Left colon (tissue), 2 donors: Measurements from ENCODE around the gene NAP1L5. TPM values are rescaled to one million over a fixed set of nuclear protein-coding genes. Genes with fewer than 3 reads are reported as not detected.
A peak's percentile ranks its signal among the peaks of the same experiment; 100 is the strongest.

Source experiments
- ATAC-seq: fragments of 200-7000 bp; cut with Tn5 transposase; one replicate; pipeline ENCODE4 v1.9.1; 2020; ENCODE audit warnings: mild to moderate bottlenecking, moderate library complexity
- DNase-seq, 2 donors: peaks; one replicate each; pipeline ENCODE4 v3.0.0-alpha.2; 2020
- intact Hi-C, 2 donors: fragments of 100-400 bp; cut with DNase I in 1 of 2; cut with micrococcal nuclease in 1 of 2; formaldehyde crosslinking; loops; one replicate each; pipeline versions ENCODE4 v1.11.2 to v1.14.0; 2022; cut with DNase I, micrococcal nuclease
- total RNA-seq, 2 donors: library from RNA; stranded (reverse); fragmentation: NEBNext Ultra II Directional; extraction: Animal tissue kit (Norgen Biotek cat#: 25700); gene quantifications; one replicate each; pipeline ENCODE4 v1.2.1, GENCODE V29; 2021
- donor health status: DM: no; HTN: no; CAD: no.
- donor health status: DM: yes; HTN: yes; CAD: no.

Gene NAP1L5
- total RNA-seq, 2 donors from 2014 or later = 1.2 to 1.4 TPM

GRCh38 chr4:88675543-88675942, 22.1 kb downstream of the NAP1L5 start:
- ATAC-seq = no peak

GRCh38 chr4:88674979-88675378, 22.6 kb downstream of the NAP1L5 start:
- DNase-seq (no peak), ATAC-seq (no peak)
- intact Hi-C loops = no loop called here

More at GRCh38 chr4:88675543-88675942, 22.1 kb downstream of the NAP1L5 start:
- intact Hi-C loops = no loop called here
- DNase-seq = no peak

- no peak for DNase-seq
- intact Hi-C loops = no loop called here
- ATAC-seq = no peak
Observed at GRCh38 chr4:88674565-88674964, 23.1 kb downstream of the NAP1L5 start.

GRCh38 chr4:88673886-88674285, 23.7 kb downstream of the NAP1L5 start:
- intact Hi-C loops = no loop called here
- DNase-seq (no peak), ATAC-seq (no peak)

- DNase-seq = peak in 1 of 2 donors; percentile 7
- intact Hi-C loops = no loop called here
- no peak for ATAC-seq
Observed at GRCh38 chr4:88672987-88673386, 24.6 kb downstream of the NAP1L5 start.

- intact Hi-C loops = loop anchor here in 1 of 2 donors (5.0 kb wide), 1 partner anchor 124 kb away; no protein-coding TSS in a partner anchor
Observed at GRCh38 chr4:88661739-88662138, 35.9 kb downstream of the NAP1L5 start.

GRCh38 chr4:88660446-88661294, 37.0 kb downstream of the NAP1L5 start:
- ATAC-seq (peak; percentile 72), DNase-seq (peak in 1 of 2 donors; percentile 10)
- intact Hi-C loops = loop anchor here in 1 of 2 donors (5.0 kb wide), 1 partner anchor 123 kb away; no protein-coding TSS in a partner anchor

More at GRCh38 chr4:88661739-88662138, 35.9 kb downstream of the NAP1L5 start:
- ATAC-seq (no peak), DNase-seq (no peak)

- ATAC-seq (peak; percentile 79), DNase-seq (no peak)
- intact Hi-C loops = loop anchor here in 1 of 2 donors (5.0 kb wide), 1 partner anchor 123 kb away; no protein-coding TSS in a partner anchor
Observed at GRCh38 chr4:88659890-88660208, 37.8 kb downstream of the NAP1L5 start.

GRCh38 chr4:88659055-88659889, 38.4 kb downstream of the NAP1L5 start:
- ATAC-seq (peak; percentile 89), DNase-seq (peak; percentile 32 to 46)
- intact Hi-C loops = no loop called here

GRCh38 chr4:88655226-88655625, 42.4 kb downstream of the NAP1L5 start:
- intact Hi-C loops = no loop called here
- DNase-seq (no peak), ATAC-seq (no peak)

- intact Hi-C loops = no loop called here
- ATAC-seq (no peak), DNase-seq (no peak)
Observed at GRCh38 chr4:88653371-88653946, 44.2 kb downstream of the NAP1L5 start.

- no peak for ATAC-seq
- intact Hi-C loops = no loop called here
- no peak for DNase-seq
Observed at GRCh38 chr4:88649716-88650115, 47.9 kb downstream of the NAP1L5 start.

GRCh38 chr4:88646528-88647280, 50.9 kb downstream of the NAP1L5 start:
- intact Hi-C loops = no loop called here
- ATAC-seq (no peak), DNase-seq (no peak)

GRCh38 chr4:88645994-88646393, 51.6 kb downstream of the NAP1L5 start:
- DNase-seq = no peak
- intact Hi-C loops = no loop called here
- ATAC-seq = no peak

Other genes starting within 250 kb of the NAP1L5 start
- 1 to 10 TPM in 1 of 2 donors, under 1 TPM in 1; 0.98 to 1.7 TPM for gene HERC5, start 240.7 kb downstream of the NAP1L5 start, total RNA-seq
- gene PYURF, start 174.1 kb downstream of the NAP1L5 start, total RNA-seq = 10 to 100 TPM; 53.2 to 54.6 TPM
- gene HERC3, start 105.3 kb downstream of the NAP1L5 start, total RNA-seq = 10 to 100 TPM; 44.7 to 52.0 TPM